NCI-H2227 treated with DMSO at 0.1 percent for 48 hours (cell line): ENCODE measurements around the gene ZNF691.
"Not testable (repeated sequence)": the region's sequence is repeated elsewhere in the genome, so short reads cannot be mapped to it uniquely, and the experiment has no call there.

Experiments used
- DNase-seq: peaks from one replicate; lab custom pipeline; 2025; lab: John Stamatoyannopoulos, UW

The ZNF691 gene

DNA sequence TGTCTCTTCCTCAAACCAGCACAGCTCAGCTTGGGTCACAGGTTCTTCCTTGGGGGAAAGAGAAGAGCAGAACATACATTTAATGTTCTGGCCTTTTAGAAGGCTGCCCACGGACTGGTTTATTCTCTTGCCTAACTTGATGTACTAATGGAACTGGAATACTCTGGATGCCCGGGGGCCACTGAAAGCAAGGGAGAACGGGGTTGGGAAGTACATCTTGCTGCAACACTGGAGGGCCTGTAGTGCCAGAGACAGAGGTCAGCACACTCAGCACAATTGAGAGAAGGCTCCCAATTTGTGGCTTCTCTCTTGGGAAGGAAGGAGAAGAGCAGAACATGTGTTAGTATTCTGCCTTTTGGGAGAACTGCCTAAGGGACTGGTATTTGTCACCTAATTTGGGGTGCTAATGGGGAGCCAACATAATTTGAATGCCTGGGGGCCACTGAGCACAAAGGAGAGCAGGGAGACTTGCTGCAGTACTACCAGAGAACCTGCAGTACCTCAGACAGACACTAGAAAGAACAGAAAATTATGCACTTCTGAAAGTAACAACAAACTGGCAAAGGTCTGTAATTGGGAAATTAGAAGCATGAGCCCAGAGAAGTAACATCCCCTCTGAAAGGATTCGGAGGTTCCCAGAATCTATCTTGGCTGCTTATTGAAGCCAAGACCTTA is 14.1 kb downstream of the ZNF691 start:
- DNase-seq: no peak

- no peak for DNase-seq
Measured at GRCh38 chr1:42861014-42861399, 14.6 kb downstream of the ZNF691 start.

GRCh38 chr1:42866549-42866948 is 20.1 kb downstream of the ZNF691 start:
- no peak for DNase-seq

GRCh38 chr1:42868466-42868865 is 22.1 kb downstream of the ZNF691 start:
- DNase-seq: not testable (repeated sequence)

DNA sequence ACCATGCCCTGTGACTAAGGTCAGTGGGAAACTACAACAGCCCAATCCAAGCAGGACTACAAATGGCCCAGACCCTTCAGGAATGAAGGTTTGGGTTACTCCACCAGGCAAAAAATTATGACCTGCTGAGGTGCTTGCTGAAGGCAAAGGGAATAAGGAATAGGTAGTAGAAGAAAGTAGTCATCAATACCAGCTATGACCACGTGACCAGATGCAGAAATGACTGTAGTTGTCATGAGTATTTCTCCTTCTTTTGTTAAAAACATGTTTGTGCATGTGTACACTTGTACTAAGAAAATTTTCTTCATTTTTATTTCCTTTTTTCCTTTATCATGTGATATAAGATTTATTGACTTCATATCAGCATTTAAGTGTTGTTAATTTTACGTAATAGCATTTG is 22.8 kb downstream of the ZNF691 start:
- DNase-seq: not testable (repeated sequence)

GRCh38 chr1:42869751-42870150 is 23.3 kb downstream of the ZNF691 start:
- not testable (repeated sequence) for DNase-seq

DNA sequence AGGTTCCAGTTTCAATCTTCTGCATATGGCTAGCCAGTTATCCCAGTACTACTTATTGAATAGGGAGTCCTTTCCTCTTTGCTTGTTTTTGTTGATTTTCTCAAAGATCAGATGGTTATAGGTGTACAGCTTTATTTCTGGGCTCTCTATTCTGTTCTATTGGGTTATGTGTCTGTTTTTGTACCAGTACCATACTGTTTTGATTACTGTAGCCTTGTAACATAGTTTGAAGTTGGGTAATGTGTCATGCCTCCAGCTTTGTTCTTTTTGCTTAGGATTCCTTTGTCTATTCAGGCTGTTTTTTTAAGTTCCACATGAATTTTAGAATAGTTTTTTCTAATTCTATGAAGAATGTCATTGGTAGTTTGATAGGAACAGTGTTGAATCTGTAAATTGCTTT is 26.7 kb downstream of the ZNF691 start:
- not testable (repeated sequence) for DNase-seq

DNA sequence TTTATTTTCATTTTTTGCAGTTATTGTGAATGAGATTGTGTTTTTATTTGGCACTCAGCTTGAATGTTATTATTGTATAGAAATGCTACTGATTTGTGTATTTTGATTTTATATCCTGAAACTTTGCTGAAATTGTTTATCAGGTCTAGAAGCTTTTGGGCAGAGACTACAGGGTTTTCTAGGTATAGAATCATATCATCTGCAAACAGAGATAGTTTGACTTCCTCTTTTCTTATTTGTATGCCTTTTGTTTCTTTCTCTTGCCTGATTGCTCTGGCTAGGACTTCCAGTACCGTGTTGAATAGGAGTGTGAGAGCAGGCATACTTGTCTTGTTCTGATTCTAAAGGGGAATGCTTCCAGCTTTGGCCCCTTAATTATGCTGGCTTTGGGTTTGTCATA is 27.3 kb downstream of the ZNF691 start:
- no peak for DNase-seq

GRCh38 chr1:42876009-42876408 is 29.6 kb downstream of the ZNF691 start:
- DNase-seq: no peak

GRCh38 chr1:42877380-42877779 is 31.0 kb downstream of the ZNF691 start:
- DNase-seq: peak; percentile 40

GRCh38 chr1:42880384-42880783 is 34.0 kb downstream of the ZNF691 start:
- DNase-seq: no peak

DNA sequence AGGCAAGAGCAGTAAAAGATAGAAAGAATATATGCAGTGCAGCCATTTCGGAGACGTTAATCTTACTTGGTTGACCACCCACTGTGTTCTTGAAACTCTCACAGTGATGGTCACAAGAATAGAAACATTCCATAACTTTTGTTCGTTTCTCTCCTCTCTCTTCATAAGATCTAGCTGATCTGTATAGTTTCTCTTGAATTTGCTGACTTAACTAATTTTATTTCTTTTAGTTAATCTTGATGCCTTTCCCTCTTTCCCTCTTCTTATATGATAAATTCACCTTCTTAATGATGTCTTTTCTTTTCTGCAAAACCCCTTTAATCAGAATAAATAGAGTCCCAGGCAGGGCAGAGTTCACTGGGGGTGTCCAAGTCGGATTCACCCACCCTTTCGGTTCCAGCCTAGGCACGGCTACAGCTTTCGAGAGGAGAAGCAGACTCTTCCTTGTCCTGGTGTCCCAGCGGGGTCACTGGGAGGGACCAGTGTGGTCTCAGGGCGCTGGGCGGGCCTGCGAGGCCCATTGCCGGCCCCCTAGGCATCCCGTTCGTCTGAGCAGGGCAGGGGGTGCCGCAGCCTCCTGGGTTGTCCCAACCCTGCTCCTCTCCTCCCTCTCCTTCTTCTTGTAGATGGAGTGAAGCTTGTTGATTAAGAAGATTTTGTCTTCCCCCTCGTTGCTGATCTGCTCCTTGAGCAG is 39.8 kb downstream of the ZNF691 start:
- no peak for DNase-seq

DNA sequence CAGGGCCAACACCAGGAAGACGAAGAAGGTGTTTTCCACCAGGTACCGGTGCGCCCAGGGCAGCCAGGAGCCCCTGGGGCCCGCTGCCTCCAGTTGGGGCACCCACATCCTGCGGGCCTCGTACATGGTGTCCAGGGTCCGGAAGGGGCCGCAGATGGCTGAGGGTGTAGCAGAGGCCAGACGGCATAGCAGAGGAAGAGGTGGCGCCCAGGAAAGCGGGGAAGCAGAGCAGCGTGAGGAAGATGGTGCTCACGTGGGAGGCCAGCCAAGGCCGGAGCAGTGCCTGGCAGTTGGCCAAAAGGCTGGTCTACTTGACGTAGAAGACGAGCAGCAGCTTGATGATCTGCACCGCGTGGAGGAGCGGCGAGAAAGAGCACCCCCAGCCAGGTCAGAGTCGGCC is 40.4 kb downstream of the ZNF691 start:
- no peak for DNase-seq

DNA sequence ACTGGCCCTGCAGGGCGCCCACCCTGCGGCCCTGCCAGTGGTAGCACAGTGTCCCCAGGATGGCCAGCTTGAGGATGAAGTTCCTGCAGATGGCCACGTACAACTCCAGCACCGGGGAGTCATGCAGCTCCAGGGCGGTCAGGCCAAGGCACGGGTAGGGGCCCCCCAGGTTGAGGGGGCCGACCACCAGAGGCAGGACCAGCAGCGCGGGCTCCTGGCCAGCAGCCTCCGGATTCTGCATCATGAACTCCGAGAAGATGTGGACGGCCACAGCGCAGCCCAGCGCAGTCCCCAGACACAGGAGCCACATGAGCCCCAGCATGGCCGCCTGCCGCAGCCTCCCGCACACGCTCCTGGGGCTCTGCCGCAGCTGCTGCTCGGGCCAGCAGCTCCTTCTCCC is 41.0 kb downstream of the ZNF691 start:
- DNase-seq: no peak

DNA sequence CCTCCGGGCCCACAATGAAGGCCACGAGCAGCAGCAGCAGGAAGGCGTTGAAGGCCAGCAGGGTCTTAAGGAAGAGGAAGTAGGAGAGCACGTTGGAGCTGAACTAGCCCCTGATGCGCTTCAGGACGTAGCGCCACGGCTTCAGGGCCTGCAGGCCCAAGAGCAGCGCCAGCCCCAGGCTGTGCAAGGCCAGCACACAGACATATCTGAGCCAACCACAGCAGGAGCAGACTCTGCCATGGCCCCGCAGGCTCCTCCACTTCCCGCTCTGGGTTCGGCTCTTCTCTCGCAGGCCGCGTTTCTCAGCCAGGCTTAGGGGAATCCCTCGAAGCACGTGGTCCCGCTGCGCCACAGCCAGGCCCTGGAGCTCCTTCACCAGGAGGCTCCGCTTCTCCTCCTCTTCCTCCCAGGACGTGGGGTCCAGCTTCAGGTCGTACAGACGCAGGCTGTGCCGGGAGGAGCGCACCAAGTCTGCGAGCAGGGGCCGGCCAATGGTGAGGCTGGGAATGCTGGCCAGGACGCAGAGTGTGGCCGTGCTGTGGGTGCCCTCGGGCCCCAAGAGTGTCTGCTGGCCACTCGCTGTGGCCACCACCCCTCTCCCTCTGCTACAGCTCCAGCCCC is 41.7 kb downstream of the ZNF691 start:
- no peak for DNase-seq

DNA sequence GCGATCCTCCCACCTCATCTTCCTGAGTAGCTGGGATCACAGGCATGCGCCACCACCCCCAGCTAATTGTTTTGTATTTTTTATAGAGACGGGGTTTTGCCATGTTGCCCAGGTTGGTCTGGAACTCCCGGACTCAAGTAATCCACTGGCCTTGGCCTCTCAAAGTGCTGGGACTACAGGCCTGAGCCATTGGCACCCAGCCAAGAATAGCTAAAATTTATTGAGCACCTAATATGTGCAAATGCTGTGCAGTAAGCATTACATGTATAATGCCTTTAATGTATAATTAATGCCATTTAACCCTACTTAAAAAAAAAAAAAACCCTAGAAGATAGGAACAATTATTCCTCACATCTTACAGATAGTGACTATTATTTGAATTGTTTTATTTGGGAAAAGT is 42.9 kb downstream of the ZNF691 start:
- DNase-seq: no peak

- no peak for DNase-seq
Measured at GRCh38 chr1:42891465-42892138, 45.2 kb downstream of the ZNF691 start.

DNA sequence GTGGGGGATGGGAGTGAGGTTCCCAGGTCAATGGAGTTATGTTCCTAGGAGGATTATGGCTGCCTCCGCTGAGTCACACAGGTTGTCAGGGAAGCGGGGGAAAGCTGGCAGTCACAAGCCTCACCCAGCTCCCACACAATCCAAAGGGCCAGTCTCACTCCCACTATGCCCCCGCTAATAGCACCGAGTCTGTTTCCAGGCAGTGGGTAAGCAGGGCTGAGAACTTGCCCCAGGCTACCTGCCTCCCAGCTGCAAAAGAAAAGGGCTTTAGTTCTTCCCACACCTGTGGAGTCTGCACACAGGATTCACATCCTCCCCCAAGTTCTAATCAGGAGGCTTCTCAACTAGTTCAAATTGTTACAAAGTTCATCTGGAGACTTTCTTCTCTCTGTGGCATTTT is 53.5 kb downstream of the ZNF691 start:
- not testable (repeated sequence) for DNase-seq
